ENCODE data around the gene INSC.

INSC gene

DNA sequence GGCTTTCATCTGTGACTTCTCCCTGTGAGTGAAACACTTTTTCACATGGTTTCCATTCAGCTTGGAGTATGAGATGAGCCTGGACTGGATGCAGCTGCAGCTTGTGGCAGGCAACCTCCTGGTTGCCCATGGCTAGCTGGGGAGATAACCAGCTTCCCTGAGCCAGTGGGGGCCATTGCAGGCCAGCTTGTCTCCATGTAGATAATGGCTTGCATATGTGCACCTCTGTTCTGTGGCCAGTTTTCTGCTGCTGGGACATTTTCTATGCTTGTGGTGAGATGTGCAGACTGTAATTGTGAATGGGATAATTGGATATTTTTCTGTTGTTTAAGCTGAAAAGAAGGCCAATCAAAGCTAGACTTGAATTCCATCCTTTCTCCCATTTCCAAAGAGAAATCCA, 38.5 kb downstream of the INSC start:
- DNase-seq = no peak

DNA sequence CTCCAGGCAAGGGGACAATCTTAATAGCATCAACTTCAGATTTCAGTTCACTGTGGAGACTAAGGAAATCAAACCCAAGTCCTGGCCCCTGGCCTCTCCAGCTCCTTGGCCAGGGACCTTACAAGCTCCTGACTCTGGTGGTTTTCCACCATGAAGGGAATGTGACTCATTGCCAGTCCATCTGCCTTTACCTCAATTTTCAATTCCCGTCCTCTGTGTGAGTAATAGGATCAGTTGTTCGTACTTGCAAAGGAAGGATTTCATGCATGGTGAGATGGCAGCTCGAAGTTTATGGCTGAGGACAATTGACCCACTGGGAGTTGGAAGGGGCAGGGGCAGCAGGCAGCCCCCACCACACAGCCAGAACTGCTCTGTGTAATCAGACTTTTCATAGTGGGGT, 42.5 kb downstream of the INSC start:
- no peak for DNase-seq

DNA sequence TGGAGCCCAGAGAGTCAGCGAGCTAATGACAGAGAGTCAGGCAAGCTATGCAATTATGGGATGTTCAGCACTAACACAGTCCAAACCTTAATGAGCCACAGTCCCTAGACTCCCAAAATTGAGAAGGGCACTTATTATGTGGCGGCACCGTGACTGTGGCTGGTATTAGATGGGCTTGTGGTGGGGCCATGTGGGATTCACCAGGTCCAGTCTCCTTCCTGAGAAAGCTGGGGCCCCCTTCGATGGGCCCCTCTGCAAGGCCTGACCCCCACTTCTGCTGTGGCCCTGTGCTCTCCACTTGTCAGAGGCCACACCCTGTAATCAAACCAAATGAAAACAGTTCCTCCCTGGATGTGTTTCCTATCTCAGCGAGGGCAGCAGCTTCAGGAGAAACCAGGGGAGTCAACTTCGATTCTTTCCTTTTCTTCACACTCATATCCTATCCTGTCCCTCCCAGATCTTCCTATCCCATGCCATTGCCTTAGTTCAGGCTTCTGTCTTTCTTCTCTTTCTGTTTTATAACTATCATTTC, 42.9 kb downstream of the INSC start:
- no peak for DNase-seq

DNA sequence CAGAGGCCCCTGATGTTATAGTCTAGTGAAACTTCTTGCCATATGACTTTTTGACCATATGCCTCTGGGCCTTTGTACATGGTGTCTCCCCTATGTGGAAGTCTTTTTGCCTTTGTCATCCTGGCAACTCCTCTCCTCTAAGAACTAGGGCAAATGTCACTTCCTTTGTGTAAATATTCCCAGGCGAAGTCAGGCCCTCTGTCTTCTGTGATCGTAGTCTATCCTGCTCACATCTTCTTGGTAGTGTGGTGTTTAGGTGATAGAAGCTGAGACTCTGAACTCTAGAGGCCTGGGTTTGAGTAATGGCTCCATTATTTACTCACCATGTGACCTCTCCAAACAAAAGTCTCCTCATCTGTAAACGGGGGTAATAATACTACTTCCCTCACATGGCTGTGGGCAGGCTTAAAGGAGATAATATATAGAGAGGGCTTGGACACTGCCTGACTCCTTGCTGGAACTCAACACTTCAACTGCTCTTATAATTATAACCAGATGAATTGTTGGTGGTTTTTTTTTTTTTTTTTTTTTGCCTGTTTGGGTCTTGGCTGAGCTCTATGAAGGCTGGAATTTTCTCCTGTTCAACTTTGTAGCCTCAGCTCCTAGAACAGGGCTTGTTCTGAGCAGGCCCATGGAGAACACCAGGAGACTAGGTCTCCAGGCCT, 43.8 kb downstream of the INSC start:
- DNase-seq = no peak

DNA sequence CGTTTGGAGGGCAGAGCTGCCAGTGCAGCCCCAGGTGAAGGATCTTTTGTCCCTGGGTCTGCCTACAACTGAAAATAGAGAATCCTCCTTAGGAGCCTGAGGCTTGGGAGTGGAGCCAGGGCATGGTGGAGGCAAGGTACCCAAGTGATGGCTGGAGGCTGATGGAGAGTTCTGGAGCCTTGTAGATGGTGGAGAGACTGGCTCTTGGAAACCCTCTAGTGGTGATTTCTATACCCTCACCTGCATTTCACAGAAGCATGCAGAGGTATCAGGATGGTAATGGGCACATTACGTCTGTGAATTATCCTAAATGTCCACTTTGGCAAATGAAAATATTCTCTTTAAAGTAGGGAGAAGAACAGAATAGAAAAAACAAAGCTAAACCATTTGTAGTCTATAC, 44.4 kb downstream of the INSC start:
- DNase-seq = no peak

DNA sequence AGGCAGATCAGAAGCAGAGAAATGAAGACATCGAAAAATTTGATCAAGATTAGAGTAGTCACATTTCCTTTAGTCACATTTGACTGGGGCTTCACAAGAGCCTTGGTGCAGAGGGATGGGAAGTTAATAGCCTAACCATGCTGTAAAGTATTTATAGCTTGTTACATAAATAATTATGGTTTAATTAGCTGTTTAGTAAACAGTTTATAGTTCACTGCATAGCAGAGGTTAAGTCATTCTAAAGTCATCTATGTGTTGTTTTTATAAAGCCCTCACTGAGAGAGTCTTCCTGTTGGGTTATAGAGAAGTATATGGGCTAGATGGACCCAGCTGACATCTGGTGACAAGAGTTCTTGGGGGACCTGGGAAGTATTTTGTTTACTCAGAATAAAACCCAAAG, 47.1 kb downstream of the INSC start:
- no peak for DNase-seq

DNA sequence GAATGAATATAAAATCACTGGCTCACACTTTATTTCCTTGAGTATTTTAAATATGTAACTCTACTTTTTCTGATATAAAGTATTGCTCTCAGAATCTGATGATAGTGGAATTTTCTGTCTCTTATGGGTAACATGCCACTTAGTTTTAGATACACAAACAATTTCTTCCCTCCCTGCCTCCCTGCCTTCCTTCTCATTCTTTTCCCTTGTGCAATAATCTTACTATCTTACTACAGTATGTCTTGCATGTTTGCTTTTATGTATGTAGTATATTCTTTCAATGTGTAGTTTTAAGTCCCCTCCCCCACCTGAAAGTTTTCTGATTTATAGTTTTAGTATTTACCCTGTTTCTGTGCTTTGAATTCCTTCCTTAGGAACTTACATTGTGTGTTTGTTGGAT, 48.4 kb downstream of the INSC start:
- no peak for DNase-seq

DNA sequence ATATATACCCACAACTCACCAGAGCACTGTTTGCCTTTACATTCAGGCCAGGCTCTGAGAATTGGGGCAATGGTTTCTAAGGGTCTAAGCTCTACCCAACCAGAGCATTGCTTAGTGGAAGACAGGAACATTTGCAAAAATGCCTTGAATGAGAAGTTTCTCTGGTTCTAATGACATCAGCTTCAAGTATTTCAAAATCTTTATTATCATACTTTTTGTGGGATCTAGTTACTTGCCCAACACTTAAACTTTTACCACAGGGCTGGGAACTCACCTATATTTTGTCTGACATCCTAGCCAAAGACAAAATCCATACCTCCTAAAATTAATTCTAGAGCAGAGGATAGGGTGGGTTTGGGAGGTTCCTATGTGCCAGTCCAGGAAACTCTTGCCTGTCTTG, 51.5 kb downstream of the INSC start:
- DNase-seq = no peak

DNA sequence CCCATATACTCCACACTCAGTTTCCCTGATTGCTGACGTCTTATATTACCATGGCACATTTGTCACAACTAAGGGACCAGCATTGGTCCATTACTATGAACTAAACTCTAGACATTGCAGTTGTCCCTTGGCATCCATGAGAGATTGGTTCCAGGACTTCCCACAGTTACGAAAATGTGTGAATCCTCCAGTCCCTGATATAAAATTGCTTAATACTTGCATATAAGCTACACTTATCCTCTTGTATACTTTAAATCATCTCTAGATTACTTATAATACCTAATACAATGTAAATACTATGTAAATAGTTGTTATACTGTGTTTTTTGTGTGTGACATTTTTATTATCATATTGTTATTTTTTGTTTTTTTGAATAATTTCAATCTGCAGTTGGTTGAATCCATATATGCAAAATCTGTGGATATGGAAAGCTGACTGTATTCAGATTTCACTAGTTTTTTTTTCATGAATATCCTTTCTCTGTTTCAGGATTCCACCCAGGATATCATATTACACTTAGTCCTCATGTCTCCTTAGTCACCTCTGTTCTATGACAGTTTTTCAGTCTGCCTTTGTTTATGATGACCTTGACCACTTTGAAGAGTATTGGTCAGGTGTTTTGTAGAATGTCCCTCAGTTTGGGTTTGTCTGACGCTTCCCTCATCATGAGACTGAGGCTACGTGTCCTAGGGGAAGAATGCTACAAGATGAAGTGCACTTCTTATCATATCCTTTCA, 55.3 kb downstream of the INSC start:
- no peak for DNase-seq

DNA sequence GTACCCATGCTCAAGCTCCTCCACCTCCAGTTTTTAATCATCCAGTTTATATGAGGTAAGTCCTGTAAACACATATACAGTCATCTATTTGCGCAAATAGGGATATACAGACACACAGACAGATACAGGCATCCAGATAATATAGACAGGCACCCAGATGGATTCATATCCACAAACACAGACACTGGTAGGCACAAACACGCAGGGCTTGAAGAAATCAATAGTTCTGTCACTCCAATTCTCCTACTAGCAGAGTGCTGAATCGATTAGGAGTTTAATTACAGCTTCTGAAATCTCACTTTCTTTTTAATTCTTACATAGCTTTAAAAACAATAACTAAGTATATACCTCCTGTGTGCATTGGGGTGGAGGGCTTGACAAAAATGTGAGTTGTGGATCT, 56.0 kb downstream of the INSC start:
- DNase-seq = no peak

DNA sequence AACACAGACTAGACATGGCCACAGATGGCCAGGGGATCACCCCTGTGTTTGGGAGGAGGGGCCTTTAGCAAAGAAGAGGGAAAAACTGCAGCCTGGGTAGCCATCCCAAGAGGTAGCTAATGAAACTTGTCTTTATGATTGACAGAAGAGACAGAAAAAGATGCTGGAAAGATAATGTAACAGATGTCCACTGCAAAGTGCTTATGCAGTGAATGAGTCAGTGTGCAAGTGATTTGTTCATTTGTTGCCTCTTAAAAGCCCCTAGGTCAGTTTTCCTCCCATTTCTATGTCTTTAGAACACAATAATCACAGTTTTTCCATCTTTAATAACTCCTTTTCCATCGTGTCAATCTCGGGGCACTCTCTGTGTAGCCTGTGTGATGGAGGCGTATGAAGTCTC, 57.2 kb downstream of the INSC start:
- no peak for DNase-seq

DNA sequence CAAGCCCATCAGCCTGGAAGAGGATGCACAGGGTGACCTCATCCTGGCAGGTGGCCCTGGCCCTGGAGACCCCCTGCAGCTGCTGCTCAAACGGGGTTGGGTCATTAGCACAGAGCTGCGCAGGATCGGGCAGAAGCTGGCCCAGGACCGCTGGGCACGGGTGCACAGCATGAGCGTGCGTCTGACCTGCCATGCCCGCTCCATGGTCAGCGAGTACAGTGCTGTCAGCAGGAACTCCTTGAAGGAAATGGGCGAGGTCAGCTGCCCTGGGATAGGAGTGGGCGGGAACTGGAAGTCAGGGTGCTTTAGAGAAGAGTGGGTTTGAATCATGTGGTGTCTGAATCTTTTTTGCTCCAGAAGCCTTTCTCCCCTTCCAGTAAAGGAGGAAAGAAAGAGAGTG, 61.1 kb downstream of the INSC start:
- DNase-seq = no peak

DNA sequence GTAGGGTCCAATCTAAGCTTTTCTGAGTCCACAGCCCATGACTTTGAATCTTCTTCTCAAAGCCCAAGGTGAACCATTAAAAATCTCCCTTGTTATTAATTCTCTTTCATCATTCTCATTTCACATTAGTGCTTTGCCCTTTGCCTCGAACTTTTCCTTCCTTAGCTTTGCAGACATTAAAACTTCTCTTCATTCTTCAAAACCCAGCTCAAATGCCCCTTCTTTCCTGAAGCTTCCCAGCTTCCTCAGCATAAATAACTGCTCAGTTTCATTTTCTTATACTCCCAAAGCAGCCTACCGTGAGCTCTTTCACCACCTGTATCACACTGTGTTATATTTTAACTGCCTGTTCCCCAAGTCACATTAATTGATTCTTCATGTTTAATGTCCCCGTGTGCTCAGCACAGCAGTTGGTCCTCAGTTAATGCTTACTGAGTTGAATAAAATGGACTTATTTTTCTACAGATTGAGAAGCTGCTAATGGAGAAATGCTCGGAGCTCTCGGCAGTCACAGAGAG, 62.0 kb downstream of the INSC start:
- DNase-seq = no peak

DNA sequence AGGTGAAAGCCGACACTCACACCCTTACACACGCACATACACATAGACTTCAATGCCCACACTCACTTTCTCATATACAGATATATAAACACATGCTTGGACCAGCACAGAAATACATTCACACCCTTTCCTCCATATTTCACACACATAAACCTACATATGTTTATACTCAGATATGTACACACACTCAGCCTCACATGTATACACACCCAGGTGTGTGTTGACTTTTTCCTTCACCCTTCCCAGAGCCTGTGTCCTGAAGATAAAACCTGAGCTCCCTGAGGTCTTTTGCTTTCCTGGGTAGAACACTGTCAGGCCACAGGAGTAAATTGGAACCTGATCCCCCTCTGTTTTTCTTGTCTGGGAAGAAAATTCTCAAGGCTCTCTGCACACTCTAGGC, 62.8 kb downstream of the INSC start:
- no peak for DNase-seq

DNA sequence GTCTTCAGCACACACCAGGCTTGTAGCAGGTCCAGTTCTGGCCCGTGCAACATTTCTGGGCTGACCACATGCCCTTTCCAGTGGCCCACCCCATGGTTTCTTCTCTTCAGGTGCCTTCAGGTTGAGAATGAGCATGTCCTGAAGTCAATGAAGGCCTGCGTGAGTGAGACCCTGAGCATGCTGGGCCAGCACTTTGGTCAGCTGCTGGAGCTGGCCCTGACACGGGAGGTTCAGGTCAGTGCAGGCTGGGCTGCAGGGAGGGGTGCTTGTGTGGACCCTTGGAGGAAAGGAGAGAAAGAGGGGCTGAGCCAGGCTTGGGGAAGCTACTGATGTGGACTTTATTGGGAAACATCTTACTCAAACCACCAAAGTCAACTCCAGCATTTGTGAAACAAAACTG, 63.5 kb downstream of the INSC start:
- no peak for DNase-seq

DNA sequence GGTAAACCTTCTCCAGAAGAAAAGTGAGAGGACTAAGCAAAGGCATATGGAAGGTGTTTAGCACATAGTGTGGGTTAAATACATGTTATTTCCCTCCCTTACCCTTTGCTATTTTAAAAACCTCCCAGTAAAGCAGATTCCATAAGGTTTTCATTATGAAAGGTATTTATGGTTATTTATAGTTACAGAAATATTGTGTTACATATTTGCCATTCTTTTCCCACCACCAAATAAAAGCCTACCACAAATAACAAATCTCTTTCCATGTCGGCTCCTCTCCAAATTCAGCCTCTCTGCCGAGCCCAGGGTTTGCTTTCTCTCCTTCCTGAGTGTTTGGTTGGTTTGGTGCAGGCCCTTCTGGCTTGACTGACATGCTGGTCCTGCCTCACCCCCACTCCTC, 64.4 kb downstream of the INSC start:
- DNase-seq = no peak

DNA sequence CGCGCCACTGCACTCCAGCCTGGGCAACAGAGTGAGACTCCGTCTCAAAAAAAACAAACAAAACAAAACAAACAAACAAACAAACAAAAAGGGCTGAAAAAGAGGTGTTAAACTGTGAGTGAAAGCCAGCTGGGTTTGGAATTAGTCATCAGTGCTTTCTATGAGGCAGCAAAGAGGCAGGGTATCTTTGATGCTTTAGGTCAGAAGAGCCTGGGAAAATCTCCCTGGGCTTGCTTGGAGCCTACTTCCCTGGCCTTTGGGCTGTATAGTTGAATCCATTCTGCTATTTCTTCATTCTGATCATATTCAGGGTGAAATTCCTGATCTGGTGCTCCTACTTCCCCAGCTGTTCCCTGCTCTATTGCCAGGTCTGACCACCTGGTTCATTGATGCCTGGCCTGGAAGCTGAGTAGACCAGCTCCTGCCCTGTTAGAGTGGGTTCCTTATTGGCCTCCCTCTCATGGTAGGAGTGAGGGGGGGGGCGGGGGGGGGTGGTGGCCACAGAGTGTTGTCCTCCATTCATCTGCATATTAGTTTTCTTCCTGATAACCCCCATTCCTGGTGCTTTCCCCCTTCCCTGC, 65.6 kb downstream of the INSC start:
- no peak for DNase-seq

DNA sequence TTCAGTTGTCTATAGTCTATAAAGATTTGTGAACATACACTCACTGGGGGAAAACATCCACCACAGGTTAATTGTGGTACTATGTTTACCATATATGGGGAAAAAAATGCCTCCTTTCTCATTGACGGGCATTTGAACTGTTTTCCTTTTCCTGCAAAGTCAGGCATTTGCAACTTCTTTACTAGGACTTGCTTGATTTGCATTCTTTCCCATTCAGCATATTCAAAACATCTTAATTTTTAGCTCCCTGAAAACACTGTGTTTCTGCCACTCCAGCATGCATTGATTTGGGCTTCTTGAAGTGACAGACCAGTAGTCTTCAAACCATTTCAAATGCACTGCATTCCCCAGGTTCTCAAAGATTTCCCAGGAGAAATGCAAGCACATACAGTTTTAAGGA, 67.6 kb downstream of the INSC start:
- no peak for DNase-seq

DNA sequence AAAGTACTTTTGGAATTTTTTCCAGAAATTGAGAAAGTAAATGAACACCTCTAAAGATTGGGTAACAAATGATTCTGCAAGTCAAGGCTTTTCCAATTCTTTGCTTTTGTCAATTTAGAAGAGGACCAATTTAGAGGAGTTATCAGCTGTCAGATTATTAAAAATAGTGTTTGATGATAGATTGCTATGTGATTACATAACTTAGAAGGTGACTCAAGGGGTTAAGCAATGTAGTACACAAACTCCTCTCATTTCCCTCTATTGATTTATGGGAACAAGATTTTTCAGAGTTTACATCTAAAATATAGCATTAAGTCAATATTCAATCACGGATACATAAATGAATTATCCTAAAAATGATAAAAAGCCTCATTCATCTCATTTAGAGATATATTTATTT, 70.3 kb downstream of the INSC start:
- DNase-seq = no peak

DNA sequence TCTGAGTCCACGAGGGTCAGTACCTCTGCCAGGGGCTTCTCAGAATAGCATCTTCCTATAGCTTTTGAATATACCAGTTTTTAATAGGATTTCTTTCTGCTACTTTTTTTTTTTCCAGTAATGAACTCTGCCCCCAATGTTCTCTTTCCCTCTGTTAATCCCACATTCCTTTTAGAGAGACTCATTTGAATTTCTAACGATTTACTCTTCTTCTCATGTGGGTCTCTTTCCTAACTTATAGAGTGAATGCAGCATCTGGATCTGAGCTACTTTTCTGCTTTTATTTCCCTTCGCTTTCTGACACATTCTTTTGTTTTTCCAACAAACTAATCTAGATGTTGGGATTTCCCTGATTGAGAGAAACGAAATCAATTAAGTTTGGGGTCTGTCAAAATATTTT, 71.4 kb downstream of the INSC start:
- DNase-seq = no peak

DNA sequence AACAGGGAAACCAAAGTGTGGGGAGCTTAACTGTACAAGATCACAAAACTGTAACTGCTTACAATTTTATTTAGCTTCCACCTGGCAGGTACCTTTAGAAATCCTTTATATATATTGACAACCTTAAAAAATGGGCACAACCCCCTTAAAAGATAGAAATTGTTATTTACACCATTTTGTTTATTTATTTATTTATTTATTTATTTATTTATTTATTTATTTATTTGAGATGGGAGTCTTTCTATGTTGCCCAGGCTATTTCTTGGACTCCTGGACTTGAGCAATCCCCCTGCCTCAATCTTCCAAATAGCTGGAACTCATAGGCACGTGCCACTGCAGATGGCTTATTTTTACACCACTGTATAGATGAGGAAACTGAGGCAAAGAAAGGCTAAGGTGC, 74.5 kb downstream of the INSC start:
- DNase-seq = no peak

DNA sequence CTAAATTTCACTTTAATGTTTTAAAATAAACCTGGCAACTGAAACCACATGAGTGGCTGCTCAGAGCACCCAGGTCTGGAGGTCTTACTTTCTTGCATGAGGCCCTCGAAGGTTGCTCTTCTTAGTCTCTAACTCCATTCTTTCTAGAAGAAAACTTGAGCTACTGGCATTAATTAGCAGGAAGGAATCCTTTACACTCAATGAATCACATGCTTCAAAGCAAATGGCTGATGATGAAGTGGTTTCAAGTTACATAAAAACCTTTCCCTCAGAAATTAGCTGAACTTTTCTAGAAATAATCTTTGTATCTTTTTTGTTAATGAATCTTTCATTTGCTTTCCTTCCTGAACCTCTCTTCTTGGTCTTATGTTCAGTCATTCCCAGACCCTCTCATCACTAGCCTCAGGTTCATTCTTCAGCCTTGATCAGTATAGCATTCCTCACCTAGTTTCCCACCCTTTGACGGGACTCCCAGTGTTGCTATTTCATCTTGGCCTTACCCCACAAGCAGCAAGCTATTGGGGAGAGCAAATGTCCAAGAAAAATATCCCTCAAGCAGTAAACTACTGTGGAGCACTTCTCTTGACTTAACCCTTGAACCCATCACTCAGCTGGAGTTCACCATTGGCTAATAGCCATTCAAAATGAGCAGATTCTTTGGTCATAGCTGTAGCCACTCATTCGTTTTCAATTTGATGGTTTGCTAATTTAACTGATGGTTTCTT, 75.1 kb downstream of the INSC start:
- no peak for DNase-seq

DNA sequence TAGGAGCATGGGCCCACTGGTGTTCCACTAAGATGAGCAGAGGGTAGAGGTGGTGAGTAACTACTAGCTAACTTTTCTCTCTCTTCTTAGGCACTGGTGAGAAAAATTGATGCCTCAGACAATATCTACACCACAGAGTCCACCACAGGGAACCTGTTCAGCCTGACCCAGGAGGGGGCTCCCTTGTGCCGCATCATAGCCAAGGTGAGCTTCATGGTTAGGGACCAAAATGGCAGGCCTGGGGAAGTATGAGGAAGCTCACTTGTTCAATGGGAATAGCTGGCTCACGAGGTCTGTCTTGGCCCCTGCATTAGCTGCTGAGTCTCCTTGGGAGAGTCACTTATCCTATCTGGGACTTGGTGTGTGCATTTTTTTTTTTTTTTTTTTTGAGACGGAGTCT, 75.9 kb downstream of the INSC start:
- no peak for DNase-seq
